GM10266 (cell line): ENCODE results near the gene KCNH2.
"Not testable (repeated sequence)": the region's sequence is repeated elsewhere in the genome, so short reads cannot be mapped to it uniquely, and the experiment has no call there.

Experiments used
- DNase-seq: peaks from one replicate; pipeline ENCODE4 v3.0.0; 2012; ENCODE audit errors: extremely low spot score
- CTCF ChIP-seq: IDR thresholded peaks from 2 replicates; pipeline ENCODE4 v1.5.1; 2012; ENCODE audit warnings: mild to moderate bottlenecking, low read depth; ENCODE audit not compliant: control insufficient read depth, insufficient read depth; ENCODE audit errors: missing control alignments

Gene KCNH2

GRCh38 chr7:151015967-151016366, 37.8 kb upstream of the KCNH2 start:
- DNase-seq: no peak
- no peak for TF ChIP-seq CTCF

GRCh38 chr7:151014950-151015349, 36.8 kb upstream of the KCNH2 start:
- no peak for DNase-seq
- TF ChIP-seq CTCF: no peak

GRCh38 chr7:151013733-151014497, 35.8 kb upstream of the KCNH2 start:
- peak; percentile 88 for DNase-seq
- peak; percentile 7 for TF ChIP-seq CTCF

GRCh38 chr7:151013356-151013732, 35.2 kb upstream of the KCNH2 start:
- DNase-seq: no peak
- TF ChIP-seq CTCF: no peak

GRCh38 chr7:151012911-151013347, 34.8 kb upstream of the KCNH2 start:
- peak; percentile 47 for TF ChIP-seq CTCF
- DNase-seq: peak; percentile 65

GRCh38 chr7:151012031-151012692, 34.0 kb upstream of the KCNH2 start:
- TF ChIP-seq CTCF: no peak
- DNase-seq: no peak

- DNase-seq: not testable (repeated sequence)
Observed at GRCh38 chr7:151011616-151012015, 33.5 kb upstream of the KCNH2 start.

- TF ChIP-seq CTCF: no peak
- no peak for DNase-seq
Observed at GRCh38 chr7:151011097-151011409, 32.9 kb upstream of the KCNH2 start.
